ENCODE data around the gene FAT4.

The FAT4 gene

GRCh38 chr4:125313989-125314667 lies 627 bp upstream of the FAT4 start:
- no peak for DNase-seq
- no peaks in the 10 kb centered on the region for H3K27me3 ChIP-seq (replicated peaks)
- peak overlapping the region; percentile 46 for H3K27ac ChIP-seq
- in situ Hi-C loops (cut with HindIII; ENCODE audit: low pct_ligation_motif_present, low sequenced_read_pairs) = loop anchor here (25.0 kb wide), 1 partner anchor 448 kb away; no protein-coding TSS in a partner anchor
- no peaks in the 10 kb centered on the region for H3K36me3 ChIP-seq (replicated peaks)
- TF ChIP-seq, protein P1, sequence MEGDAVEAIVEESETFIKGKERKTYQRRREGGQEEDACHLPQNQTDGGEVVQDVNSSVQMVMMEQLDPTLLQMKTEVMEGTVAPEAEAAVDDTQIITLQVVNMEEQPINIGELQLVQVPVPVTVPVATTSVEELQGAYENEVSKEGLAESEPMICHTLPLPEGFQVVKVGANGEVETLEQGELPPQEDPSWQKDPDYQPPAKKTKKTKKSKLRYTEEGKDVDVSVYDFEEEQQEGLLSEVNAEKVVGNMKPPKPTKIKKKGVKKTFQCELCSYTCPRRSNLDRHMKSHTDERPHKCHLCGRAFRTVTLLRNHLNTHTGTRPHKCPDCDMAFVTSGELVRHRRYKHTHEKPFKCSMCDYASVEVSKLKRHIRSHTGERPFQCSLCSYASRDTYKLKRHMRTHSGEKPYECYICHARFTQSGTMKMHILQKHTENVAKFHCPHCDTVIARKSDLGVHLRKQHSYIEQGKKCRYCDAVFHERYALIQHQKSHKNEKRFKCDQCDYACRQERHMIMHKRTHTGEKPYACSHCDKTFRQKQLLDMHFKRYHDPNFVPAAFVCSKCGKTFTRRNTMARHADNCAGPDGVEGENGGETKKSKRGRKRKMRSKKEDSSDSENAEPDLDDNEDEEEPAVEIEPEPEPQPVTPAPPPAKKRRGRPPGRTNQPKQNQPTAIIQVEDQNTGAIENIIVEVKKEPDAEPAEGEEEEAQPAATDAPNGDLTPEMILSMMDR (IDR thresholded peaks at IDR 0.05; ENCODE audit: low read depth, low read length, missing control alignments) = no peak
- H3K4me3 ChIP-seq (ENCODE audit: low read depth, low read length) = peak overlapping the region; percentile 91

DNA sequence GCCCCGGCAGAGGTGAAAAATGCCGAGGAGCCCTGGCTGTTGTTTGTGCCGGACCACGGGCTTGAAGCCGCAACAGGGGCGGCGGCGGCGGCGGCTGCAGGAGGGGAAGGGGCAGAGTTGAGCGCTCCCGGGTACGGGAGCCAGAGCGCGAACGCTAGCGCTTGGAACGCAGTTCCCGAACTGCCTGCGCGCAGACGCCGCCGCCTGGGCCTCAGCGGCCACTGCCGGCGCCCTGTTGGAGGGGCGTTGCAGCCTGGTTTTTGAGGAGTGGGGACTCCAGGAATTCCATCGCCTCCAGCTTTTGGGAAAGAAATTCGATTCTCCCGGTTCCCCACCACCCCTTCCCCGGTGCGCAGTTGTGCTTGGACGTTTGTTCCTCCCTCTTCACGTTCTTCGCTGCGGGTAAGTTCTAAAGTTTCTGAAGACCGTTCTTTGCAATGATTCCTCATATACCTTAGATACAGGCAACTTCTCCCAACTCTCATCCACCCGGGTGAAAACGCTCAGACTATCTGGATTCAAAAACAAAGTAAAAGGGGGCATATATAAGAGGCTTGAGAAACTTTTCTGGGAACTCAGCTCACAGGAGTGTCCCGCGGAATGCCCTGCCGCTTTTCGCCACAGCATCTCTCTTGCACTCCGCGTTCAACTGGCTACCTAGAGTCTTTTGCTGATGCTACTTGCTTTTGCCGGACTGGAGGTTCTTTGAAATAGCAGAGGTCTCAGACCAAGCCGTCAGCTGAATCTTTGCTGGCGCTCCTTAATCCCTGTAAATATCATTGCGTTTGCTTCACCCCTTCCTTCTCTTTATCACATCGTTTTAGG lies 1.0 kb downstream of the FAT4 start:
- no peaks in the 10 kb centered on the region for H3K27me3 ChIP-seq (replicated peaks)
- peak overlapping the region; percentile 91 for H3K4me3 ChIP-seq (ENCODE audit: low read depth, low read length)
- in situ Hi-C loops (cut with HindIII; ENCODE audit: low pct_ligation_motif_present, low sequenced_read_pairs) = loop anchor here (25.0 kb wide), 1 partner anchor 447 kb away; no protein-coding TSS in a partner anchor
- peak overlapping the region; percentile 86 for H3K27ac ChIP-seq
- TF ChIP-seq, protein P1 (IDR thresholded peaks at IDR 0.05; ENCODE audit: low read depth, low read length, missing control alignments) = peak; percentile 50
- no peaks in the 10 kb centered on the region for H3K36me3 ChIP-seq (replicated peaks)
- peak; percentile 40 for DNase-seq

- Histone ChIP-seq H3K27ac (no peak overlapping the region), H3K36me3 (replicated peaks) (no peaks in the 10 kb centered on the region), H3K27me3 (replicated peaks) (no peaks in the 10 kb centered on the region), H3K4me3 (ENCODE audit: low read depth, low read length) (peak overlapping the region; percentile 91)
- TF ChIP-seq, protein P1 (IDR thresholded peaks at IDR 0.05; ENCODE audit: low read depth, low read length, missing control alignments) = no peak
- no peak for DNase-seq
- in situ Hi-C loops (cut with HindIII; ENCODE audit: low pct_ligation_motif_present, low sequenced_read_pairs) = loop anchor here (25.0 kb wide), 1 partner anchor 446 kb away; no protein-coding TSS in a partner anchor
Measured at GRCh38 chr4:125316401-125316790, 1.6 kb downstream of the FAT4 start.

- Histone ChIP-seq H3K36me3 (replicated peaks) (no peaks in the 10 kb centered on the region), H3K4me3 (ENCODE audit: low read depth, low read length) (peak overlapping the region; percentile 91), H3K27ac (no peak overlapping the region), H3K27me3 (replicated peaks) (no peaks in the 10 kb centered on the region)
- in situ Hi-C loops (cut with HindIII; ENCODE audit: low pct_ligation_motif_present, low sequenced_read_pairs) = loop anchor here (25.0 kb wide), 1 partner anchor 445 kb away; no protein-coding TSS in a partner anchor
- DNase-seq = peak; percentile 23
- TF ChIP-seq, protein P1 (IDR thresholded peaks at IDR 0.05; ENCODE audit: low read depth, low read length, missing control alignments) = peak; percentile 43
Measured at GRCh38 chr4:125316791-125317524, 2.2 kb downstream of the FAT4 start.

GRCh38 chr4:125317525-125317877 lies 2.7 kb downstream of the FAT4 start:
- in situ Hi-C loops (cut with HindIII; ENCODE audit: low pct_ligation_motif_present, low sequenced_read_pairs) = loop anchor here (25.0 kb wide), 1 partner anchor 445 kb away; no protein-coding TSS in a partner anchor
- H3K4me3 ChIP-seq (ENCODE audit: low read depth, low read length) = peak overlapping the region; percentile 91
- no peaks in the 10 kb centered on the region for H3K27me3 ChIP-seq (replicated peaks)
- H3K27ac ChIP-seq = no peak overlapping the region
- no peaks in the 10 kb centered on the region for H3K36me3 ChIP-seq (replicated peaks)
- TF ChIP-seq, protein P1 (IDR thresholded peaks at IDR 0.05; ENCODE audit: low read depth, low read length, missing control alignments) = peak; percentile 84
- DNase-seq = peak; percentile 50
